HG02610 (cell line): ENCODE results near the gene UPF2.
"Not testable (repeated sequence)": the region's sequence is repeated elsewhere in the genome, so short reads cannot be mapped to it uniquely, and the experiment has no call there.

Source experiments
- ATAC-seq: cut with Tn5 transposase; IDR thresholded peaks from one replicate; pipeline ENCODE4 v1.9.1; 2021; ENCODE audit warnings: mild to moderate bottlenecking, moderate library complexity; ENCODE audit not compliant: unreplicated experiment

The UPF2 gene

GRCh38 chr10:12041766-12042408 is 722 bp downstream of the UPF2 start:
- ATAC-seq, result peak; percentile 24

- ATAC-seq, result no peak
Observed at GRCh38 chr10:12036073-12036655, 6.4 kb downstream of the UPF2 start.

GRCh38 chr10:12031404-12031803 is 11.2 kb downstream of the UPF2 start:
- ATAC-seq, result no peak

- no peak for ATAC-seq
Observed at GRCh38 chr10:12027539-12027938, 15.1 kb downstream of the UPF2 start.

GRCh38 chr10:12025591-12025990 is 17.0 kb downstream of the UPF2 start:
- ATAC-seq, result no peak

- ATAC-seq, result no peak
Observed at GRCh38 chr10:12022580-12023257, 19.9 kb downstream of the UPF2 start.

GRCh38 chr10:12020574-12020973 is 22.0 kb downstream of the UPF2 start:
- no peak for ATAC-seq

GRCh38 chr10:12019283-12019971 is 23.2 kb downstream of the UPF2 start:
- ATAC-seq, result no peak

- ATAC-seq, result no peak
Observed at GRCh38 chr10:12018438-12019282, 23.9 kb downstream of the UPF2 start.

GRCh38 chr10:12013926-12014325 is 28.7 kb downstream of the UPF2 start:
- ATAC-seq, result no peak

- not testable (repeated sequence) for ATAC-seq
Observed at GRCh38 chr10:12013391-12013790, 29.2 kb downstream of the UPF2 start.

- no peak for ATAC-seq
Observed at GRCh38 chr10:12010353-12010752, 32.3 kb downstream of the UPF2 start.

GRCh38 chr10:12008842-12009241 is 33.8 kb downstream of the UPF2 start:
- not testable (repeated sequence) for ATAC-seq

- ATAC-seq, result no peak
Observed at GRCh38 chr10:12006671-12007070, 35.9 kb downstream of the UPF2 start.

GRCh38 chr10:11993834-11994468 is 48.7 kb downstream of the UPF2 start:
- ATAC-seq, result peak; percentile 78

GRCh38 chr10:11988924-11989323 is 53.7 kb downstream of the UPF2 start:
- no peak for ATAC-seq

GRCh38 chr10:11986593-11987216 is 55.9 kb downstream of the UPF2 start:
- ATAC-seq, result no peak

GRCh38 chr10:11982253-11982652 is 60.4 kb downstream of the UPF2 start:
- ATAC-seq, result no peak

GRCh38 chr10:11975795-11976194 is 66.8 kb downstream of the UPF2 start:
- ATAC-seq, result no peak

GRCh38 chr10:11972523-11972922 is 70.1 kb downstream of the UPF2 start:
- ATAC-seq, result not testable (repeated sequence)
